HepG2 (cell line): ENCODE results near the gene B3GALNT1. TPM values are rescaled to one million over a fixed set of nuclear protein-coding genes. Genes with fewer than 3 reads are reported as not detected.

ENCODE experiments used
- ATAC-seq: fragments of 200-7000 bp; cut with Tn5 transposase; 3 replicates; pipeline ENCODE4 v1.9.1; 2020; ENCODE audit warnings: mild to moderate bottlenecking, moderate library complexity
- BruUV-seq: library from RNA; stranded (reverse); fragments of 400-500 nt; replicated peaks from 2 replicates; lab custom pipeline; 2021; lab: Mats Ljungman, UMichigan
- CTCF ChIA-PET: fragments of 300-600 bp; formaldehyde crosslinking; extraction: SDS; loops from one replicate; lab custom pipeline; 2021; ENCODE audit warnings: low total read pairs, inconsistent platforms, low intra/inter-chr PET ratio; lab: Yijun Ruan, JAX
- POLR2A ChIA-PET: fragments of 350-600 bp; sonication (Branson Sonifier 250); formaldehyde crosslinking; loops from one replicate; lab custom pipeline; 2020; ENCODE audit warnings: antibody characterized with exemption, inconsistent platforms; lab: Yijun Ruan, JAX
- DNase-seq: peaks from one replicate; pipeline ENCODE4 v3.0.0-alpha.2; 2015; ENCODE audit warnings: low spot score
- FAIRE-seq: peaks from 3 replicates; lab custom pipeline; 2011; peaks lifted over from hg19 to GRCh38; lab: Jason Lieb, UNC
- H2AFZ ChIP-seq: one replicate; pipeline ENCODE4 v1.6.1; 2011; ENCODE audit warnings: low read length, inconsistent platforms
- H3K27ac ChIP-seq: fragments of 300-600 bp; 3 replicates; pipeline ENCODE4 v1.8.0; 2011; ENCODE audit warnings: mixed run types, mild to moderate bottlenecking, mixed read lengths, low read length, inconsistent platforms; ENCODE audit not compliant: insufficient read depth; ENCODE audit errors: extremely low read length
- H3K27me3 ChIP-seq, 2 experiments: fragments of 200-600 bp in 1 of 2; 2 replicates in 1 of 2; 3 replicates in 1 of 2; pipeline versions ENCODE4 v1.6.0 to v1.8.0; 2011; ENCODE audit warnings: low read length in 2 of 2, mild to moderate bottlenecking in 2 of 2, moderate library complexity in 2 of 2, inconsistent platforms in 1 of 2; ENCODE audit not compliant: insufficient read depth in 2 of 2, control insufficient read depth in 1 of 2
- H3K36me3 ChIP-seq, 2 experiments: fragments of 200-600 bp in 1 of 2; replicated peaks in 1 of 2; 2 replicates in 1 of 2; 3 replicates in 1 of 2; pipeline versions ENCODE4 v1.5.1 to v1.8.0; 2011; ENCODE audit warnings: low read length in 2 of 2, inconsistent platforms in 1 of 2; ENCODE audit not compliant: insufficient read depth in 2 of 2, control insufficient read depth in 1 of 2
- H3K4me1 ChIP-seq: 2 replicates; pipeline ENCODE4 v1.5.1; 2012; ENCODE audit warnings: low read length, inconsistent platforms; ENCODE audit not compliant: insufficient read depth
- H3K4me2 ChIP-seq: 2 replicates; pipeline ENCODE4 v1.6.0; 2011; ENCODE audit warnings: low read depth, low read length, inconsistent platforms
- H3K4me3 ChIP-seq, 3 experiments: fragments of 200-600 bp in 1 of 3; sonication (generic), shearing (Covaris generic) in 1 of 3; replicated peaks in 1 of 3; 2 replicates each; pipeline ENCODE4 v1.5.1; 2011 to 2016; ENCODE audit warnings: low read length in 3 of 3, inconsistent platforms in 2 of 3, low read depth in 2 of 3, mild to moderate bottlenecking in 2 of 3, control low read depth in 1 of 3, mixed read lengths in 1 of 3; ENCODE audit not compliant: insufficient read depth in 1 of 3
- H3K79me2 ChIP-seq: one replicate; pipeline ENCODE4 v1.6.1; 2011; ENCODE audit warnings: low read length, inconsistent platforms; ENCODE audit not compliant: insufficient read depth
- H3K9ac ChIP-seq: 2 replicates; pipeline ENCODE4 v1.6.0; 2011; ENCODE audit warnings: mild to moderate bottlenecking, low read depth, low read length, inconsistent platforms; ENCODE audit not compliant: insufficient read depth
- H3K9me3 ChIP-seq: 2 replicates; pipeline ENCODE4 v1.5.1; 2012; ENCODE audit warnings: mild to moderate bottlenecking, low read length
- H4K20me1 ChIP-seq: 2 replicates; pipeline ENCODE4 v1.6.0; 2011; ENCODE audit warnings: inconsistent platforms, mild to moderate bottlenecking, low read length, moderate library complexity; ENCODE audit not compliant: insufficient read depth
- ATF2 ChIP-seq: sonication (generic); formaldehyde crosslinking; IDR thresholded peaks from 2 replicates; pipeline ENCODE4 v1.4.0; 2020; ENCODE audit warnings: missing genetic modification reagents
- BRCA1 ChIP-seq: sonication (generic); formaldehyde crosslinking; IDR thresholded peaks from 2 replicates; pipeline ENCODE4 v1.4.0; 2020; ENCODE audit warnings: missing genetic modification reagents
- HBP1 ChIP-seq: IDR thresholded peaks from 2 replicates; pipeline ENCODE4 v1.6.1; 2016; ENCODE audit warnings: low read depth, control low read depth
- HNF1B ChIP-seq: sonication (generic); formaldehyde crosslinking; IDR thresholded peaks from 2 replicates; pipeline ENCODE4 v1.5.1; 2020; ENCODE audit warnings: mild to moderate bottlenecking, moderate library complexity, missing genetic modification reagents
- KDM2A ChIP-seq: sonication (generic); formaldehyde crosslinking; IDR thresholded peaks from 2 replicates; pipeline ENCODE4 v1.4.0; 2020; ENCODE audit warnings: low read depth, missing genetic modification reagents, borderline replicate concordance
- NPAS2 ChIP-seq: sonication (generic); formaldehyde crosslinking; IDR thresholded peaks from 2 replicates; pipeline ENCODE4 v1.8.0; 2022; ENCODE audit warnings: mild to moderate bottlenecking, missing genetic modification reagents, borderline replicate concordance
- RFX5 ChIP-seq: IDR thresholded peaks from 2 replicates; pipeline ENCODE4 v1.6.1; 2011; ENCODE audit warnings: low read depth, low read length, improper control_type of control experiment
- SMARCE1 ChIP-seq: fragments of 450-650 bp; IDR thresholded peaks from 2 replicates; pipeline ENCODE4 v1.6.1; 2017; ENCODE audit warnings: borderline replicate concordance
- SP4 ChIP-seq: sonication (generic); formaldehyde crosslinking; IDR thresholded peaks from 2 replicates; pipeline ENCODE4 v1.8.1; 2023; ENCODE audit warnings: mild to moderate bottlenecking, missing genetic modification reagents
- TRIM22 ChIP-seq: fragments of 450-650 bp; IDR thresholded peaks from 2 replicates; pipeline ENCODE4 v1.6.1; 2017
- ZC3H13 ChIP-seq: sonication (generic); formaldehyde crosslinking; IDR thresholded peaks from 2 replicates; pipeline ENCODE4 v1.8.1; 2023; ENCODE audit warnings: mild to moderate bottlenecking, missing genetic modification reagents, moderate library complexity
- ZNF251 ChIP-seq: sonication (generic); formaldehyde crosslinking; IDR thresholded peaks from 2 replicates; pipeline ENCODE4 v1.9.0; 2021; ENCODE audit warnings: mild to moderate bottlenecking, missing genetic modification reagents
- WGBS: methylation state at CpG from one replicate; pipeline ENCODE4 v1.1.6; 2017; ENCODE audit warnings: low lambda C conversion rate; 5-methylcytosine and 5-hydroxymethylcytosine counted together
- in situ Hi-C: cut with HindIII; loops from 2 replicates; pipeline ENCODE4 v1.10.0; 2017; ENCODE audit warnings: low pct_unique_long_range_greater_than_20kb; ENCODE audit not compliant: extremely low pct_ligation_motif_present
- intact Hi-C: fragments of 100-400 bp; cut with micrococcal nuclease; formaldehyde crosslinking; loops from one replicate; pipeline ENCODE4 v1.10.0; 2022; ENCODE audit not compliant: unreplicated experiment
- polyA plus RNA-seq, 8 experiments: library from polyadenylated mRNA; depleted of rRNA in 3 of 8; stranded (reverse) in 7 of 8; unstranded in 1 of 8; fragments of >200 nt; fragmentation: Illumina TruSeq in 4 of 8; extraction: Trizol in 4 of 8; gene quantifications; 2 replicates each; pipeline versions ENCODE4 v1.2.1 to v1.2.3, GENCODE V29; 2011 to 2016; ENCODE audit warnings: low read depth in 4 of 8, missing spikeins in 1 of 8, mixed read lengths in 1 of 8; ENCODE audit not compliant: insufficient read depth in 1 of 8
- total RNA-seq, 5 experiments: library from RNA; depleted of rRNA; stranded (reverse); fragments of >200 nt; fragmentation: Illumina TruSeq; extraction: Trizol; gene quantifications; 2 replicates each; pipeline ENCODE4 v1.2.3, GENCODE V29; 2016; ENCODE audit warnings: low read depth in 1 of 5
- TF ChIP-seq, protein P1 (sequence below): sonication (generic); formaldehyde crosslinking; IDR thresholded peaks from 2 replicates; pipeline ENCODE4 v1.4.0; 2020; ENCODE audit warnings: missing genetic modification reagents
- TF ChIP-seq, protein P2 (sequence below): sonication (generic); formaldehyde crosslinking; IDR thresholded peaks from 2 replicates; pipeline ENCODE4 v1.4.0; 2020; ENCODE audit warnings: missing genetic modification reagents; ENCODE audit errors: not compliant biosample characterization
- TF ChIP-seq, protein P3 (sequence below): sonication (generic); formaldehyde crosslinking; IDR thresholded peaks from 2 replicates; pipeline ENCODE4 v1.8.0; 2022; ENCODE audit warnings: mild to moderate bottlenecking, missing genetic modification reagents, borderline replicate concordance

Gene B3GALNT1
- total and polyA plus RNA-seq, 2 of the 13 experiments (the other 11 are each of a cell fraction or from before 2014, with no cell fraction given): not detected

GRCh38 chr3:161067335-161067734 lies 37.8 kb downstream of the B3GALNT1 start:
- DNase-seq (no peak), FAIRE-seq (no peak)
- Histone ChIP-seq H3K79me2 (no peaks in the 10 kb centered on the region), H3K4me3 (no peak overlapping the region), H3K4me2 (no peak overlapping the region), H3K36me3 (no peaks in the 10 kb centered on the region), H4K20me1 (no peaks in the 10 kb centered on the region), H3K27ac (no peak overlapping the region), H3K27me3 (no peaks in the 10 kb centered on the region), H3K4me1 (no peaks in the 10 kb centered on the region), H2AFZ (no peak overlapping the region), H3K9ac (no peak overlapping the region)
- no TSS peak for BruUV-seq
- intact Hi-C loops (no loop called here), in situ Hi-C loops (no loop called here)
- WGBS: 23% methylated on average over 1 of the region's 1 CpG
- CTCF ChIA-PET: no interaction called here
- no peak for TF ChIP-seq HNF1B (CRISPR knock-in tag)
- TF ChIP-seq ATF2 (CRISPR knock-in tag): no peak
- TF ChIP-seq KDM2A (CRISPR knock-in tag): no peak
- TF ChIP-seq BRCA1 (CRISPR knock-in tag): no peak
- TF ChIP-seq TRIM22: no peak
- TF ChIP-seq, protein P1, sequence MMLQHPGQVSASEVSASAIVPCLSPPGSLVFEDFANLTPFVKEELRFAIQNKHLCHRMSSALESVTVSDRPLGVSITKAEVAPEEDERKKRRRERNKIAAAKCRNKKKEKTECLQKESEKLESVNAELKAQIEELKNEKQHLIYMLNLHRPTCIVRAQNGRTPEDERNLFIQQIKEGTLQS: no peak
- no peak for TF ChIP-seq ZNF251 (CRISPR knock-in tag)
- no peak for TF ChIP-seq SP4 (CRISPR knock-in tag)
- no peak for TF ChIP-seq HBP1
- TF ChIP-seq SMARCE1: no peak
- TF ChIP-seq, protein P2, sequence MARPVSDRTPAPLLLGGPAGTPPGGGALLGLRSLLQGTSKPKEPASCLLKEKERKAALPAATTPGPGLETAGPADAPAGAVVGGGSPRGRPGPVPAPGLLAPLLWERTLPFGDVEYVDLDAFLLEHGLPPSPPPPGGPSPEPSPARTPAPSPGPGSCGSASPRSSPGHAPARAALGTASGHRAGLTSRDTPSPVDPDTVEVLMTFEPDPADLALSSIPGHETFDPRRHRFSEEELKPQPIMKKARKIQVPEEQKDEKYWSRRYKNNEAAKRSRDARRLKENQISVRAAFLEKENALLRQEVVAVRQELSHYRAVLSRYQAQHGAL (CRISPR knock-in tag): no peak
- TF ChIP-seq RFX5: no peak
- TF ChIP-seq, protein P3, sequence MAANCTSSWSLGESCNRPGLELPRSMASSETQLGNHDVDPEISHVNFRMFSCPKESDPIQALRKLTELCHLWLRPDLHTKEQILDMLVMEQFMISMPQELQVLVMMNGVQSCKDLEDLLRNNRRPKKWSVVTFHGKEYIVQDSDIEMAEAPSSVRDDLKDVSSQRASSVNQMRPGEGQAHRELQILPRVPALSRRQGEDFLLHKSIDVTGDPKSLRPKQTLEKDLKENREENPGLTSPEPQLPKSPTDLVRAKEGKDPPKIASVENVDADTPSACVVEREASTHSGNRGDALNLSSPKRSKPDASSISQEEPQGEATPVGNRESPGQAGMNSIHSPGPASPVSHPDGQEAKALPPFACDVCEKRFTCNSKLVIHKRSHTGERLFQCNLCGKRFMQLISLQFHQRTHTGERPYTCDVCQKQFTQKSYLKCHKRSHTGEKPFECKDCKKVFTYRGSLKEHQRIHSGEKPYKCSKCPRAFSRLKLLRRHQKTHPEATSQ: no peak
- TF ChIP-seq ZC3H13 (CRISPR knock-in tag): no peak
- no peak for TF ChIP-seq NPAS2 (CRISPR knock-in tag)
- TF ChIP-seq, all 625 proteins: peak for 0
- POLR2A ChIA-PET: no interaction called here
- no peaks in the 10 kb centered on the region for H3K9me3 ChIP-seq
- no peak for ATAC-seq
